RWPE1 (cell line): ENCODE results near the gene FNIP2.
"Not testable (repeated sequence)": the region's sequence is repeated elsewhere in the genome, so short reads cannot be mapped to it uniquely, and the experiment has no call there.

Experiments
- CTCF ChIA-PET: fragments of 350-600 bp; sonication (Branson Sonifier 250); formaldehyde crosslinking; extraction: SDS; loops from one replicate; lab custom pipeline; 2021; lab: Yijun Ruan, JAX
- POLR2A ChIA-PET: fragments of 400-600 bp; formaldehyde crosslinking; extraction: SDS; loops from one replicate; lab custom pipeline; 2020; ENCODE audit warnings: antibody characterized with exemption; ENCODE audit not compliant: low non-redundant PET; lab: Yijun Ruan, JAX
- DNase-seq: peaks from one replicate; pipeline ENCODE4 v3.0.0; 2012; ENCODE audit warnings: low spot score
- H3K27ac ChIP-seq: fragments of 450-650 bp; 2 replicates; pipeline ENCODE4 v1.5.1; 2017
- TF ChIP-seq, protein P1 (sequence below): fragments of 450-650 bp; conservative IDR thresholded peaks from 2 replicates; pipeline ENCODE4 v1.5.1; 2017; ENCODE audit warnings: low read depth, mild to moderate bottlenecking

Gene FNIP2

DNA sequence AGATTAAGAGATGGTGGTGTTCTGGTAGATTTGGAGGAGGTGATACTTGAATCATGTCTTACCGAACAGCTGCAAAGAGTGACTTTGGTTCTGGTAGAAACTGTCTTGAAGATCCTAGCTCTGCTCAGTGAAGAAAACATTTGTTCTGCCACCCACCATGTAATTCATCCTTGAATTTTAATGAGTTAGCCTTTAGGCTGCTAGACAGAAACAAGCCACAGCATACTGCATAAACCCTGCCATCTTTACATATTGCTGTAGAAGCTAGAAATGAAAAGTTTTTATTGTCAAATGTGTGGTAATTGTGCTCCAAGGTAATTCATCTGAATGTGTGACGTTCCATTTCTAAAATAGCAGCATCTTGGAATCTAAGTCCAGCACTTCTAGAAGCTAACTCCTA is 173.1 kb downstream of the FNIP2 start:
- TF ChIP-seq, protein P1, sequence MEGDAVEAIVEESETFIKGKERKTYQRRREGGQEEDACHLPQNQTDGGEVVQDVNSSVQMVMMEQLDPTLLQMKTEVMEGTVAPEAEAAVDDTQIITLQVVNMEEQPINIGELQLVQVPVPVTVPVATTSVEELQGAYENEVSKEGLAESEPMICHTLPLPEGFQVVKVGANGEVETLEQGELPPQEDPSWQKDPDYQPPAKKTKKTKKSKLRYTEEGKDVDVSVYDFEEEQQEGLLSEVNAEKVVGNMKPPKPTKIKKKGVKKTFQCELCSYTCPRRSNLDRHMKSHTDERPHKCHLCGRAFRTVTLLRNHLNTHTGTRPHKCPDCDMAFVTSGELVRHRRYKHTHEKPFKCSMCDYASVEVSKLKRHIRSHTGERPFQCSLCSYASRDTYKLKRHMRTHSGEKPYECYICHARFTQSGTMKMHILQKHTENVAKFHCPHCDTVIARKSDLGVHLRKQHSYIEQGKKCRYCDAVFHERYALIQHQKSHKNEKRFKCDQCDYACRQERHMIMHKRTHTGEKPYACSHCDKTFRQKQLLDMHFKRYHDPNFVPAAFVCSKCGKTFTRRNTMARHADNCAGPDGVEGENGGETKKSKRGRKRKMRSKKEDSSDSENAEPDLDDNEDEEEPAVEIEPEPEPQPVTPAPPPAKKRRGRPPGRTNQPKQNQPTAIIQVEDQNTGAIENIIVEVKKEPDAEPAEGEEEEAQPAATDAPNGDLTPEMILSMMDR = no peak
- CTCF ChIA-PET = interaction anchor here (0.6 to 1.0 kb wide), 3 partner anchors 18 to 283 kb away, joined by 3 to 4 read pairs (median 3); no protein-coding TSS in a partner anchor
- H3K27ac ChIP-seq = no peak overlapping the region
- DNase-seq = no peak
- POLR2A ChIA-PET = no interaction called here

DNA sequence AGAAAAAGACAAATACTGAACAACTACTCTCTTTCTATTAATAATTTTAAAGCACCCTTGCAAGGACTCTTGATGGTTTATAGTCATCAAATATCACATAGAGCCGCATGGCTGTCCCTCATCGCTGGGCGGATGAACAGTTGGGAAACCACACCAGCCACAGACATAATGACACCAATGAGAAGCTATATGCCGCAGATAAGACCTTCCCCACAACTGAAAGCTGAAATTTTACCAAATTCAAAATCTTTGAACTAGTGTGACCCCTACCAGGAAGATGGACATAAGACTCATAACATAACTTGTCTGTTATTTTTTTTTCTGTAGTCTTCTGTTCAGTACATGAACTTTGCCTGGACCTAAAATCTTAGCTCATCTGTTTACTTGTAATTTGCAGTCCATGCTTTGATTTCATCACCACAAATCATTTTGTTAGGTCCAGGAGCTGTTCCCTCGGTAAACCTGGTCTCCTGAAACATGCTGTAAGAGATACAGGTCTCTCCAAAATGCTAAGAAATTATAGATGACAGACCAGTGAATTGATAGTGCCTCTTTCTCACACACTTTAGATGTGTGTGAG is 176.8 kb downstream of the FNIP2 start:
- no peak for DNase-seq
- TF ChIP-seq, protein P1 = no peak
- ChIA-PET POLR2A (no interaction called here), CTCF (interaction anchor here (0.6 to 0.7 kb wide), 3 partner anchors 15 to 268 kb away, joined by 3 to 4 read pairs (median 3); no protein-coding TSS in a partner anchor)
- H3K27ac ChIP-seq = no peak overlapping the region

DNA sequence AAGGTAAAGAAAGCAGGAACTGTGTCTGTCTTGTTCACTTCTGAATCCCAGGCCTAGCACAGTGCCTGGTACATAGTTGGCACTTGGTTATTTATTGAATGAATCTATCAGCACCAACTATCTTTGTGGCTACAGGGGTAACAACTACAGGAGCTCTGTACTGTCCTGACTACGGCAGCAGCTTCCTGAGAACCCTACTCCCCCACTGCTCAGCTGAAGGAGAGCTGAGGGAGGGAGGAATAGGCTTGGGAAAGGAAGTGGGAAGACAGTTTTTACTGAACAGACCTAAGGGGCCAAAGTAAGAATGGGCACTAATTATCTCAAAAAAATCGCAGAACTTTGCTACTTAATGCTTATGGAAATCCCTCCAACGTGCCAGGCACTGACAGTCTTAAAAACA is 178.0 kb downstream of the FNIP2 start:
- CTCF ChIA-PET = interaction anchor here (0.5 kb wide), 1 partner anchor 97 kb away, joined by 4 read pairs; no protein-coding TSS in a partner anchor

DNA sequence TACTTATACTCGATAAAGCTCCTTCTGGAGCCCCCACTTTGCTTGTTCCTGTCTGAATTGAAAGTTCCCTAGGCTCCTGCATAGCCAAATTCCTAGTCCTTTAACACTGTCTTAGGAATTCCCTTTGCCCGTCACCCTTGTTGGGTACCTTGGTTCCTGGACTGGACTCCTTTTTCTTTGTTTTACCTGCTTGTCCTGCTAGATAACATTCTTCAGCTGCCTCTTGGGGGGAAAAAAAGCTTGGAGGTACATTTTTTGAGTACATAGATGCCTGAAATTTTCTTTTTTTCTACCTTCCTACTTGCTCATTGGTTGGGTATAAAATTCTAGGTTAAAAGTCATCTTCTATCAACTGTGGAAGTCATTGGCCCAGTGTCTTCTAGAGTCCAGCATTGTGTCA is 179.2 kb downstream of the FNIP2 start:
- no peak overlapping the region for H3K27ac ChIP-seq
- TF ChIP-seq, protein P1 = no peak
- no peak for DNase-seq
- POLR2A ChIA-PET = no interaction called here
- CTCF ChIA-PET = no interaction called here

More for the DNA sequence above, 178.0 kb downstream of the FNIP2 start:
- DNase-seq = no peak
- POLR2A ChIA-PET = no interaction called here
- TF ChIP-seq, protein P1 = no peak
- no peak overlapping the region for H3K27ac ChIP-seq

DNA sequence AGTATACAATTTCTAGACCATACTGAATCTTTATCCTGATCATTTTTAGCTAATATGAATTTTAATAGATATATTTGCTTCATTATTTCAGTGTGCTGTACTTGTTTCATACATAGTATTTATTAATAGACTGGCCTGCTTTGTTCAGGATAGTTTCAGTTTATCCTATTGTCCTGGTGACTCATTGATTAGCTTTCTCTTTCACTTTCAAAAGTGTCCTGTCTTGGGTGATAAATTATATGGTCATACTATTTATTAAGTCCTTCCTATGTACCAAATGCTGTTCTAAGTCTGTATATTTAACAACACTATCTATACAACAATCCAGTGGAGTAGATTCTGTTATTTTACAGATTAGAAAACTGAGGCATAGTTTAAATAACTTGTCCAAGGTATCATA is 180.3 kb downstream of the FNIP2 start:
- peak; percentile 31 for DNase-seq
- CTCF ChIA-PET = interaction anchor here (0.6 kb wide), 1 partner anchor 20 kb away, joined by 3 read pairs; no protein-coding TSS in a partner anchor
- TF ChIP-seq, protein P1 = no peak
- POLR2A ChIA-PET = no interaction called here
- H3K27ac ChIP-seq = no peak overlapping the region

DNA sequence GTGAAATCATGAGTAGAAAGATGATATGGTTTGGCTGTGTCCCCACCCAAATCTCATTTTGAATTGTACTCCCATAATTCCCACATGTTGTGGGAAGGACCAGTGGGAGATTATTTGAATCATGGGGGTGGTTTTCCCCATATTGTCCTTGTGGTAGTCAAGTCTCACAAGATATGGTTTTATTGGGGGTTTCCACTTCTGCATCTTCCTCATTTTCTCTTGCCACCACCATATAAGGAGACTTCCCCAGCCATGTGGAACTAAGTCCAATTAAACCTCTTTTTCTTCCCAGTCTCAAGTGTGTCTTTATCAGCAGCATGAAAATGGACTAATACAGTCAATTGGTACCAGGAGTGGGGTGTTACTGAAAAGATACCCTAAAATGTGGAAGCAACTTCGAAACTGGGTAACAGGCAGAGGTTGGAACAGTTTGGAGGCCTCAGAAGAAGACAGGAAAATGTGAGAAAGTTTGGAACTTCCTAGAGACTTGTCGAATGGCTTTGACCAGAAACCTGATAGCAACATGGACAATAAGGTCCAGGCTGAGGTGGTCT is 183.5 kb downstream of the FNIP2 start:
- POLR2A ChIA-PET, DNase-seq, CTCF ChIA-PET, H3K27ac ChIP-seq: not testable (repeated sequence)

DNA sequence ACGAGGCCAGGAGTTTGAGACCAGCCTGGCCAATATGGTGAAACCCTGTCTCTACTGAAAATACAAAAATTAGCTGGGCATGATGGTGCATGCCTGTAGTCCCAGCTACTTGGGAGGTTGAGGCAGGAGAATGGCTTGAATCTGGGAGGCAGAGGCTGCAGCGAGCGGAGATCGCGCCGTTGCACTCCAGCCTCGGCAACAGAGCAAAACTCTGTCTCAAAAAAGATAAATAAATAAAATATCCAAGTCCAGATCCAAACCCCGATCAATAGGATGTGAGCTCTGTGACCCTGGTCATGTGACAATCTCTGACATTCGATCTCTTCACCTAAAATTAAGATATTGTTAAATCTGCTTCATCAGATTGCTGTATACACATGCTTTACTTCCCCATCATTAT is 187.5 kb downstream of the FNIP2 start:
- POLR2A ChIA-PET, H3K27ac ChIP-seq, DNase-seq, CTCF ChIA-PET: not testable (repeated sequence)

DNA sequence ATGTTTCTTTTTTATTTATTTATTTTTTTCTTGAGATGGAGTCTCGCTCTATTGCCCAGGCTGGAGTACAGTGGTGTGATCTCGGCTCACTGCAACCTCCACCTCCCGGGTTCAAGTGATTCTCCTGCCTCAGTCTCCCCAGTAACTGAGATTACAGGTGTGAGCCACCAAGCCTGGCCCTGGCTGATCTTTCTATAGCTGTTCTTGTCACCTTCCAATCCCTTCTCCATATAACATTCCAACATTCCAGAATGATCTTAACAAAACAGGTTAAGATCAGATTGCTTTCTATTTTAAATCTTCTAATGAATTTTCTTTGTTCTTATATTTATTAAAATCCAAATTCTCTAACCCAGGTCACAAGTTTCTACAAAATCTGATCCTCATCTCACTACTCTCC is 188.1 kb downstream of the FNIP2 start:
- H3K27ac ChIP-seq, POLR2A ChIA-PET, DNase-seq, CTCF ChIA-PET: not testable (repeated sequence)
